ENCODE data around the gene LCE4A.

Gene LCE4A

GRCh38 chr1:152747831-152748230 lies 39.9 kb downstream of the LCE4A start:
- DNase-seq = no peak

- no peak for DNase-seq
Observed at GRCh38 chr1:152752225-152752624, 44.3 kb downstream of the LCE4A start.

GRCh38 chr1:152753586-152753985 lies 45.6 kb downstream of the LCE4A start:
- DNase-seq = no peak

GRCh38 chr1:152756872-152757271 lies 48.9 kb downstream of the LCE4A start:
- no peak for DNase-seq

GRCh38 chr1:152757747-152758146 lies 49.8 kb downstream of the LCE4A start, which contains the start of gene KPRP:
KPRP (plus strand) TSS chr1:152758025; CDS start chr1:152759589, 1,564 bp downstream.
- no peak for DNase-seq

GRCh38 chr1:152758636-152759035 lies 50.7 kb downstream of the LCE4A start:
- DNase-seq = no peak
